ENCODE measurements around the gene ADAM17. TPM values are rescaled to one million over a fixed set of nuclear protein-coding genes. Genes with fewer than 3 reads are reported as not detected.

The ADAM17 gene
- total RNA-seq, result 10 to 100 TPM; 21.8 to 32.4 TPM

GRCh38 chr2:9555297-9556120 lies at the start of gene ADAM17:
ADAM17 (minus strand) TSS chr2:9555830; CDS start chr2:9555605, 225 bp downstream.
- ATAC-seq (ENCODE audit: insufficient number of reproducible peaks, low FRiP score, low read depth) (peak; percentile 74), DNase-seq (ENCODE audit: low spot score) (peak; percentile 90)
- peak within 1 kb of the TSS; percentile 97 to 98 for H3K27ac ChIP-seq
- H3K9me3 ChIP-seq, result no peaks in the 10 kb centered on the region
- H3K4me3 ChIP-seq, result peak within 1 kb of the TSS; percentile 86
- peak; percentile 52 for TF ChIP-seq CTCF (IDR thresholded peaks at IDR 0.05)
- H3K36me3 ChIP-seq, result no peaks in the 10 kb centered on the region
- peaks cover 43 to 67% of the 10 kb centered on the region in 2 donors for H3K4me1 ChIP-seq (ENCODE audit: control insufficient read depth in 1 of 2, low read depth in 2 of 2)
- H3K27me3 ChIP-seq (replicated peaks; ENCODE audit: insufficient read depth), result no peaks in the 10 kb centered on the region

- no peak for ATAC-seq (ENCODE audit: insufficient number of reproducible peaks, low FRiP score, low read depth)
- TF ChIP-seq CTCF (IDR thresholded peaks at IDR 0.05), result no peak
Observed at GRCh38 chr2:9602412-9602811, 46.8 kb upstream of the ADAM17 start.

GRCh38 chr2:9601397-9601796 lies 45.8 kb upstream of the ADAM17 start:
- TF ChIP-seq CTCF (IDR thresholded peaks at IDR 0.05), result no peak
- ATAC-seq (ENCODE audit: insufficient number of reproducible peaks, low FRiP score, low read depth), result no peak
- H3K4me1 ChIP-seq (ENCODE audit: control insufficient read depth in 1 of 2, low read depth in 2 of 2), result peaks cover under 1 to 4% of the 10 kb centered on the region in 2 donors

More at GRCh38 chr2:9602412-9602811, 46.8 kb upstream of the ADAM17 start:
- Histone ChIP-seq H3K9me3 (peaks cover 11% of the 10 kb centered on the region), H3K36me3 (no peaks in the 10 kb centered on the region), H3K4me1 (ENCODE audit: control insufficient read depth in 1 of 2, low read depth in 2 of 2) (no peaks in the 10 kb centered on the region), H3K4me3 (no peak overlapping the region), H3K27ac (no peak overlapping the region), H3K27me3 (replicated peaks; ENCODE audit: insufficient read depth) (no peaks in the 10 kb centered on the region)
- DNase-seq (ENCODE audit: low spot score), result no peak

GRCh38 chr2:9599430-9599829 lies 43.8 kb upstream of the ADAM17 start:
- Histone ChIP-seq H3K9me3 (peaks cover 11% of the 10 kb centered on the region), H3K4me3 (no peak overlapping the region), H3K36me3 (no peaks in the 10 kb centered on the region), H3K27me3 (replicated peaks; ENCODE audit: insufficient read depth) (no peaks in the 10 kb centered on the region), H3K27ac (no peak overlapping the region), H3K4me1 (ENCODE audit: control insufficient read depth in 1 of 2, low read depth in 2 of 2) (peaks cover 20 to 24% of the 10 kb centered on the region in 2 donors)
- TF ChIP-seq CTCF (IDR thresholded peaks at IDR 0.05), result no peak
- DNase-seq (ENCODE audit: low spot score), result no peak
- no peak for ATAC-seq (ENCODE audit: insufficient number of reproducible peaks, low FRiP score, low read depth)

More at GRCh38 chr2:9601397-9601796, 45.8 kb upstream of the ADAM17 start:
- Histone ChIP-seq H3K4me3 (no peak overlapping the region), H3K27ac (no peak overlapping the region), H3K36me3 (no peaks in the 10 kb centered on the region), H3K9me3 (peaks cover 11% of the 10 kb centered on the region), H3K27me3 (replicated peaks; ENCODE audit: insufficient read depth) (no peaks in the 10 kb centered on the region)
- DNase-seq (ENCODE audit: low spot score), result no peak

GRCh38 chr2:9596621-9597311 lies 41.1 kb upstream of the ADAM17 start:
- TF ChIP-seq CTCF (IDR thresholded peaks at IDR 0.05), result no peak
- Histone ChIP-seq H3K9me3 (peaks cover 11% of the 10 kb centered on the region), H3K36me3 (no peaks in the 10 kb centered on the region), H3K27me3 (replicated peaks; ENCODE audit: insufficient read depth) (no peaks in the 10 kb centered on the region), H3K4me3 (no peak overlapping the region), H3K27ac (no peak overlapping the region), H3K4me1 (ENCODE audit: control insufficient read depth in 1 of 2, low read depth in 2 of 2) (peaks cover 25 to 42% of the 10 kb centered on the region in 2 donors)
- no peak for ATAC-seq (ENCODE audit: insufficient number of reproducible peaks, low FRiP score, low read depth)
- no peak for DNase-seq (ENCODE audit: low spot score)

Measured in thoracic aorta (tissue), 2 donors.